ENCODE results near the gene CR1. TPM values are rescaled to one million over a fixed set of nuclear protein-coding genes. Genes with fewer than 3 reads are reported as not detected.
"Not testable (repeated sequence)": the region's sequence is repeated elsewhere in the genome, so short reads cannot be mapped to it uniquely, and the experiment has no call there.

The CR1 gene
- total and polyA plus RNA-seq, 9 of the 15 experiments (the other 6 are each of a cell fraction or from before 2014, with no cell fraction given): 0.07 to 0.47 (median 0.18) TPM

DNA sequence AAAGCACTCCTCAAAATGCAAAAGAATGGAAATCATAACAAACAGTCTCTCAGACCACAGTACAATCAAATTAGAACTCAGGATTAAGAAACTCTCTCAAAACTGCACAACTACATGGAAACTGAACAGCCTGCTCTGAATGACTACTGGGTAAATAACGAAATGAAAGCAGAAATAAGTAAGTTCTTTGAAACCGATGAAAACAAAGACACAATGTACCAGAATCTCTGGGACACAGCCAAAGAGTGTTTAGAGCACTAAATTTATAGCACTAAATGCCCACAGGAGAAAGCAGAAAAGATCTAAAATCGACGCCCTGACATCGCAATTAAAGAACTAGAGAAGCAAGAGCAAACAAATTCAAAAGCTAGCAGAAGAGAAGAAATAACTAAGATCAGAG is 95.2 kb downstream of the CR1 start:
- WGBS (ENCODE audit: insufficient coverage, low coverage, missing lambda C conversion rate): 52% methylated on average over 5 of the region's 5 CpGs
- FAIRE-seq; DNase-seq (ENCODE audit: extremely low read depth in 1 of 4, low spot score in 3 of 4); intact Hi-C loops (cut with micrococcal nuclease); in situ Hi-C loops (cut with MboI); H3K4me1 ChIP-seq (replicated peaks in 1 of 2; ENCODE audit: control insufficient read depth in 2 of 2, insufficient read depth in 2 of 2, low read length in 2 of 2); H3K4me3 ChIP-seq; H3K36me3 ChIP-seq (ENCODE audit: control insufficient read depth, insufficient read depth, low read length); H3K4me2 ChIP-seq (ENCODE audit: insufficient read depth, low read length); H3K9me3 ChIP-seq (replicated peaks; ENCODE audit: control insufficient read depth, insufficient read depth, low read depth, low read length); H3K9me1 ChIP-seq (ENCODE audit: control insufficient read depth, insufficient read depth, low read length); BruUV-seq (replicated peaks); H3K27me3 ChIP-seq (ENCODE audit: control insufficient read depth in 2 of 2, insufficient read depth in 2 of 2, low read length in 2 of 2); H3K27ac ChIP-seq (ENCODE audit: extremely low read depth, low read depth, low read length); H3K79me2 ChIP-seq (ENCODE audit: control insufficient read depth, insufficient read depth, low read length); H3K9ac ChIP-seq (ENCODE audit: insufficient read depth in 1 of 2, low read depth in 2 of 2, low read length in 2 of 2); H4K20me1 ChIP-seq (replicated peaks; ENCODE audit: control insufficient read depth, insufficient read depth, low read length); ATAC-seq; CTCF ChIA-PET (ENCODE audit: low intra/inter-chr PET ratio): not testable (repeated sequence)
- 0 out of 2 replicates have a peak overlapping the region, but pooled peaks have one; percentile 40 for H2AFZ ChIP-seq (ENCODE audit: low read depth, low read length)
- POLR2A ChIA-PET: interaction anchor here (1.0 kb wide), 1 partner anchor 15 kb away, joined by 3 read pairs; no protein-coding TSS in a partner anchor

DNA sequence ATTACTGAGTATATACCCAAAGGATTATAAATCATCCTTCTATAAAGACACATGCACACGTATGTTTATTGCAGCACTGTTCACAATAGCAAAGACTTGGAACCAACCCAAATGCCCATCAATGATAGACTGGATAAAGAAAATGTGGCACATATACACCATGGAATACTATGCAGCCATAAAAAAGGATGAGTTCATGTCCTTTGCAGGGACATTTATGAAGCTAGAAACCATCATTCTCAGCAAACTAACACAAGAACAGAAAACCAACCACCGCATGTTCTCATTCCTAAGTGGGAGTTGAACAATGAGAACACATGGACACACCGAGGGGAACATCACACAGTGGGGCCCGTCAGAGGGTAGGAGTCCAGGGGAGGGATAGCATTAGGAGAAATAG is 98.1 kb downstream of the CR1 start:
- H3K4me2 ChIP-seq (ENCODE audit: insufficient read depth, low read length); H3K79me2 ChIP-seq (ENCODE audit: control insufficient read depth, insufficient read depth, low read length); in situ Hi-C loops (cut with MboI); H3K27ac ChIP-seq (ENCODE audit: extremely low read depth, low read depth, low read length); FAIRE-seq; intact Hi-C loops (cut with micrococcal nuclease); ATAC-seq; POLR2A ChIA-PET; CTCF ChIA-PET (ENCODE audit: low intra/inter-chr PET ratio); H3K4me3 ChIP-seq; BruUV-seq (replicated peaks); H3K4me1 ChIP-seq (replicated peaks in 1 of 2; ENCODE audit: control insufficient read depth in 2 of 2, insufficient read depth in 2 of 2, low read length in 2 of 2); H3K9me1 ChIP-seq (ENCODE audit: control insufficient read depth, insufficient read depth, low read length); DNase-seq (ENCODE audit: extremely low read depth in 1 of 4, low spot score in 3 of 4); H3K9ac ChIP-seq (ENCODE audit: insufficient read depth in 1 of 2, low read depth in 2 of 2, low read length in 2 of 2); H2AFZ ChIP-seq (ENCODE audit: low read depth, low read length); H4K20me1 ChIP-seq (replicated peaks; ENCODE audit: control insufficient read depth, insufficient read depth, low read length); H3K27me3 ChIP-seq (ENCODE audit: control insufficient read depth in 2 of 2, insufficient read depth in 2 of 2, low read length in 2 of 2); H3K9me3 ChIP-seq (replicated peaks; ENCODE audit: control insufficient read depth, insufficient read depth, low read depth, low read length); H3K36me3 ChIP-seq (ENCODE audit: control insufficient read depth, insufficient read depth, low read length): not testable (repeated sequence)
- TF ChIP-seq KDM1A (IDR thresholded peaks at IDR 0.05) (peak in 1 of 2 experiments; percentile 52; a peak in 2 of 4 replicates), ZNF146 (CRISPR knock-in tag; IDR thresholded peaks at IDR 0.05; ENCODE audit: unreplicated experiment) (peak; percentile 93), RBM25 (IDR thresholded peaks at IDR 0.05; ENCODE audit: low read depth, low read length, severe bottlenecking) (peak; percentile 22), BCOR (IDR thresholded peaks at IDR 0.05) (peak; percentile 78)
- 54% methylated on average over 4 of the region's 4 CpGs for WGBS (ENCODE audit: insufficient coverage, low coverage, missing lambda C conversion rate)
